Measurements from ENCODE around the gene TUBGCP3. TPM values are rescaled to one million over a fixed set of nuclear protein-coding genes. Genes with fewer than 3 reads are reported as not detected.
A peak's percentile ranks its signal among the peaks of the same experiment; 100 is the strongest.

Gene TUBGCP3
- total RNA-seq, 1 experiment from 2014 or later = 37.3 TPM

- Histone ChIP-seq H2BK12ac (ENCODE audit: insufficient read length, low read depth, low read length) (no peak overlapping the region), H3K9ac (ENCODE audit: extremely low read depth, insufficient read length, low read length) (no peak overlapping the region), H2AK5ac (ENCODE audit: insufficient read length, low read length) (no peak overlapping the region), H4K91ac (ENCODE audit: insufficient read length, low read depth, low read length) (no peak overlapping the region), H3K14ac (ENCODE audit: insufficient read depth, low read length) (no peak overlapping the region), H3K4ac (ENCODE audit: low read depth, low read length) (no peak overlapping the region), H4K5ac (ENCODE audit: insufficient read length, low read depth, low read length) (no peak overlapping the region), H3K27ac (ENCODE audit: insufficient read length, low read depth, low read length) (no peak overlapping the region), H3K4me2 (ENCODE audit: insufficient read depth, insufficient read length, low read length) (no peak overlapping the region), H2BK20ac (ENCODE audit: low read depth, low read length, poor library complexity, severe bottlenecking) (no peak overlapping the region), H3T11ph (ENCODE audit: low read length) (no peak overlapping the region), H3K9me3 (ENCODE audit: control insufficient read depth, low read depth, low read length) (no peaks in the 10 kb centered on the region), H3K4me1 (ENCODE audit: insufficient read depth, low read length) (no peaks in the 10 kb centered on the region), H3K56ac (ENCODE audit: insufficient read length, low read depth, low read length) (no peak overlapping the region), H2BK5ac (ENCODE audit: insufficient read length, low read length) (no peak overlapping the region), H2BK15ac (ENCODE audit: low read depth, low read length) (no peak overlapping the region), H3K79me1 (ENCODE audit: insufficient read depth, low read depth, low read length, poor library complexity, severe bottlenecking) (no peaks in the 10 kb centered on the region), H3K79me2 (ENCODE audit: insufficient read depth, low read length) (no peaks in the 10 kb centered on the region), H2AFZ (ENCODE audit: low read length) (no peak overlapping the region), H4K8ac (replicated peaks; ENCODE audit: insufficient read length, low read depth, low read length) (no peak overlapping the region), H2BK120ac (ENCODE audit: low read depth, low read length, poor library complexity, severe bottlenecking) (no peak overlapping the region), H3K18ac (ENCODE audit: insufficient read length, low read depth, low read length) (no peak overlapping the region), H3K23me2 (ENCODE audit: insufficient read length, low read depth, low read length, poor library complexity, severe bottlenecking) (no peaks in the 10 kb centered on the region), H3K27me3 (ENCODE audit: insufficient read depth, low read length) (no peaks in the 10 kb centered on the region), H4K20me1 (ENCODE audit: control insufficient read depth, insufficient read depth, insufficient read length) (no peaks in the 10 kb centered on the region), H3K23ac (ENCODE audit: insufficient read length, low read depth, low read length) (no peak overlapping the region)
- Mint-ChIP-seq H3K27ac (peak overlapping the region in 1 of 3 experiments; percentile 41; a peak in 2 of 7 replicates), H3K4me3 (no peak overlapping the region), H3K9me3 (peaks cover 0 to 4% of the 10 kb centered on the region in 2 experiments; a peak in 1 of 5 replicates), H3K4me1 (peaks cover 7 to 11% of the 10 kb centered on the region in 2 experiments), H3K36me3 (ENCODE audit: insufficient read depth in 1 of 3, low read depth in 3 of 3) (no peaks in the 10 kb centered on the region; a peak in 1 of 7 replicates), H3K27me3 (ENCODE audit: low read depth) (peaks cover 34% of the 10 kb centered on the region)
- WGBS (ENCODE audit: extremely low coverage, insufficient read length, low lambda C conversion rate) = no CpG with 5 or more reads among the region's 7 CpGs
- no peak for TF ChIP-seq CTCF (conservative IDR thresholded peaks at IDR 0.05)
- no peak for DNase-seq
These were observed 26.9 kb upstream of the TUBGCP3 start for GRCh38 chr13:112614835-112615234.

Measured in H9 (cell line).